SKM-1 (cell line): ENCODE results near the gene ZNF132.
"Not testable (repeated sequence)": the region's sequence is repeated elsewhere in the genome, so short reads cannot be mapped to it uniquely, and the experiment has no call there.

Experiments used
- DNase-seq: peaks from one replicate; lab custom pipeline; 2025; ENCODE audit not compliant: unreplicated experiment; lab: John Stamatoyannopoulos, UW

ZNF132 gene

DNA sequence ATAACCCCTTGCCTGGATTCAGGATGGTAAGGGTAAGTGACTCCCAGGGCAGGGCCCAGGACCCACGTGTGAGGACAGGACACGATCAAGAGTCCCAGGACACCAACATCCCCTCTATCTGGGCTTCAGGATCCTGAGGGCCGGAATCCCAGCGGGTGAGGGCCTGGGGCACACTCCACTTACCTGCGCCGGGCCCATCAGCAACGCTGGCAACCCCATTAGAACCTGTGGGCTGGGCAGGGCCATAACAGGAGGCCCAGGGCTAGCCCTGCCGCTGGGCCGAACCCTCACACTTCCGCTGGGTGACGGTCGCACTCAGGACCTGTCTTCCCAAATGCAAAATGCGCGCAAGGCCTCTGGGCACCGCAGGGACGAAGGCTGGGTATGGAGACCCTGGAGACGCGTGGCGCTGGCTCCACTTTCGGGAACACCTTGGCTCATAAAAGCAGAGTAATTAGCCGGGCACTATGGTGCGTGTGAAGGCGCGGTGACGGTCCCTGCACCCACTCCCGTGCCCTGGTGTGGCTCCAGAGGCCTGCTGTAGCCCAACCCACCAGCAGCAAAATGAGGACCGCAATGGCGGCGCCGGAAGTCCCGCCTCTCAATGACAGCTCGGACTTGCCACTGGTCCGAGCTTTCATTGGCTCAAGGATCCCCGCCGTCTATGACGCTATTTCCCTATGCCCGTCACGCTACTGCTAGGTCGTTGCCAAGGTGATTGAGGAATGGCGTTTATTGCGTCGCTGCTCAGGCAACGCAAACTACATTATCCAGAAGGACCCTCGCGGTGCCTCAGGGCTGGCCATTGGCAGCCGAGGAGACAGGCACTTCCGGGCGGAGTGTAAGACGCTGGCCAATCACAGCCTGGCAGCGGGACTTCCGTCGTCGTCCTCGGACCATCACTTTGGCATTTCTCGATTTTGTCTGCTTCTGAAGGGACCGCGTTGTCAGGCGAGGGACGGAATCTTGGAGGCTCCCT lies at the start of gene ZNF132:
ZNF132 (minus strand) TSS at position 578 of the 979 bp plus-strand sequence; CDS start at position 246, 332 bp downstream.
- no peak for DNase-seq

GRCh38 chr19:58484349-58484748 lies 44.4 kb upstream of the ZNF132 start:
- DNase-seq, result not testable (repeated sequence)

DNA sequence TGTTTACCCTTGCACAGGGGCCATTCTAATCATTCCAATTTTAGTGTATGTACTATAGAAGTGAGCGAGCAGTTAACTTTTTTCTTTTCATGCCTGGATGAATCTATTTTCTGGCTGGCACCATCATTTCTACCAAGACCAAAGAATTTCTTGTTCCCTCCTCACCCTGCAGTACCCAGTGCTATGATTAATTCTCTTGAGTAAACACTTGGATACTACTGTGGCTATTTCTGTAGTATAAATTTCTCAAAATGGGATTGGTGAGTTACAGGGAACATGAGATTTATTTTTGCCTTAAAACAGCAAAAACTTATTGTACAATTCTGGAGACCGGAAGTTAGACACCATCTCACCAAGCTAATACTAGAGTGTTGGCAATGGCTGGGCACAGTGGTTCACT lies 43.8 kb upstream of the ZNF132 start:
- DNase-seq, result no peak

DNA sequence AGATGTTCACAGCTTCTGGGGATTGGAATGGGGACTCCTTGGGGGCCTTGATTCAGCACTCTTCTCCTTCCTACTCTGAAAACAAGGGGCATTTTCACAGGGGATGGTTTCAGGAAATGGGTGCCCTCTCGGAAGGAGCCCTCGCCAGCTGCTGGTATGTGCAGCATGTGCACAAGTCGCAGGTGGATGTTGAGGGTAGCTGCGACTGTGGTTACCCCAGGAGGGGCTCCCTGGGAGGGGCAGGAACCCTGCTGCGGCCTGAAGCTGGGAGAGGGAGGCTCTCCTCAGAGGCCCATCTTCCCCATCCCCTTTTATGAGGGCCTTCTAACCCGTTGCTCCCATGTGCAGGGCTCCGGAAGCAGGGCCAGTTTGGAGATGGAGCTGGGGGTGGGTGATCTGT lies 42.4 kb upstream of the ZNF132 start:
- no peak for DNase-seq

GRCh38 chr19:58480831-58481230 lies 40.9 kb upstream of the ZNF132 start:
- no peak for DNase-seq

- DNase-seq, result no peak
Observed at GRCh38 chr19:58480481-58480830, 40.5 kb upstream of the ZNF132 start.

DNA sequence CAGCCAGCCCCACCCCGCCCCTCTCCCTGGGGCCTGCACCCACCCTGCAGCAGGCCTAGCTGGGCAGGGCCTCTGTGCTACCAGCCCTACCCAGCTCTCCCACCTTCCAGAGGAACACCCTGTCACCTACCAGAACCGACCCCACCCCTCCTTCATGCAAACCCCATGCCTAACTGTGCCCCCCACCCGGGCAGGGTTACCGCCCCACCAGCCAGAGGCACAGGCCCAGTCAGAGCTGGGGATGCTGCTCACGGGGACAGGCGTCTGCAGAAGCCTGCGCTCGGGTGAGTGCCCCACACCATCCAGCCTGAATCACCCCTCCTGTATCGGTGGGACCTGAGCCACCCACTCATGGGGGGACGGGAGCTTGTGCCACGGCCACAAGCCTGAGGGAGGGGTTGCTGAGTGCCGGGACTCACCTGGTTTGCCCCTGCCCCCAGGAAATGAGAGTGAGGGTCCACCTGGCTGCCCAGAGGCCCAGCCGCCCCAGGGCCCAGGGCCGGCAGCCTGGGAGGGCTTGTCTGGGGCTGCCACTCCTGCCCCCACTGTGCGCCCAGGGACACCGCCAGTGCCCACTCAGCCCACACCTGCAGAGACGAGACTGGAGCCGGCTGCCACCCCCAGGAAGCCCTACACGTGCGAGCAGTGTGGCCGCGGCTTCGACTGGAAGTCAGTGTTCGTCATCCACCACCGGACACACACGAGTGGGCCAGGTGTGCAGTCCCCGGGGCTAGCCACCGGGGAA lies 40.0 kb upstream of the ZNF132 start:
- DNase-seq, result no peak

DNA sequence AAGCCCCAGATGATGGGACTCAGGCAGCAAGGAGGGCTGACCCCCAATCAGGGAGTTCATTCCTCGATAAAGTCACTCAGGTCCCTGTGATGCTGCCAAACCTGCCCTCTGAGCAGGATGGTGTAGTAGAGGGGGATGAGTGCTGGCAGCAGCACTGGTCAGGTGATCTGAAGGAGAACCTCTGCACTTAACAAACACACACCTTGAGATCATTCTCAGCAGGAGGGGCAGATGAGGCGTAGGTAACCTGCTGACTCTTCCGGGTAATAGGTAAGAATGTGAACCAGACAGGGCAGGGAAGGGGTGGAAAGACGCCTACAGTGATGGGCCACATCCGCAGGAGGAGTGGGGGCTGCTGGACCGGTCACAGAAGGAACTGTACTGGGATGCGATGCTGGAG lies 39.4 kb upstream of the ZNF132 start:
- no peak for DNase-seq

DNA sequence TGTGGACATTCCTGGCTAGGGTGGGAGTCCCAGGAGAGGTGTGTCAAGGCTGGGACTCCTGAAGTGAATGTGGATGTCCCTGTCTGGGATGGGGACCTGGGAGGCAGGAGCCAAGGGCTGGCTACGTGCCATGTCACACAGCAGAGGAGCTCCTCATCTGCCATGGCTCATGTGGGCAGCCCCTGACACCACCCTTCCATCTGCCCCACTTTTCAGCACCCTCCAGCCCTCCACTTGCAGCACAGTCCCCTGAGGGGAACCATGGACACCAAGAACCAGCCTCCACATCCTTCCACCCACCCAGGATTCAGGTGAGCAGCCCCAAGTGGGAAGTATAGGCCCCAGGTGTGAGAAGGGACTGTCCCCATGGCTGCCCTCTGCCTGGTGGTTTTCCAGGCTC lies 37.9 kb upstream of the ZNF132 start:
- DNase-seq, result no peak

DNA sequence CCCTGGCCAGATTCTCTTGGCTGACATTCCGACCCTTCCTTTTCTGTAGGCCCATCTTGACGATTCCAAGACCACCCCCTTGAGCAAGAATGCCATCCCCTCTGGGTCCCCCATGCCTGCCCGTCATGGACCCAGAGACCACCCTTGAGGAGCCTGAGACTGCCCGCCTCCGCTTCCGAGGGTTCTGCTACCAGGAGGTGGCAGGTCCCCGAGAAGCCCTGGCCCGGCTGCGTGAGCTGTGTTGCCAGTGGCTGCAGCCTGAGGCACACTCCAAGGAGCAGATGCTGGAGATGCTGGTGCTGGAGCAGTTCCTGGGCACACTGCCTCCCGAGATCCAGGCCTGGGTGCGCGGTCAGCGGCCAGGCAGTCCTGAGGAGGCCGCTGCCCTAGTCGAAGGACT lies 37.2 kb upstream of the ZNF132 start:
- no peak for DNase-seq

- DNase-seq, result no peak
Observed at GRCh38 chr19:58476498-58477015, 36.6 kb upstream of the ZNF132 start.

- peak; percentile 25 for DNase-seq
Observed at GRCh38 chr19:58475714-58476497, 36.0 kb upstream of the ZNF132 start, which contains the start of gene ZNF446. TSS of gene ZNF446 (plus strand) at chr19:58476352. CDS start at chr19:58477219, 867 bp downstream.

DNA sequence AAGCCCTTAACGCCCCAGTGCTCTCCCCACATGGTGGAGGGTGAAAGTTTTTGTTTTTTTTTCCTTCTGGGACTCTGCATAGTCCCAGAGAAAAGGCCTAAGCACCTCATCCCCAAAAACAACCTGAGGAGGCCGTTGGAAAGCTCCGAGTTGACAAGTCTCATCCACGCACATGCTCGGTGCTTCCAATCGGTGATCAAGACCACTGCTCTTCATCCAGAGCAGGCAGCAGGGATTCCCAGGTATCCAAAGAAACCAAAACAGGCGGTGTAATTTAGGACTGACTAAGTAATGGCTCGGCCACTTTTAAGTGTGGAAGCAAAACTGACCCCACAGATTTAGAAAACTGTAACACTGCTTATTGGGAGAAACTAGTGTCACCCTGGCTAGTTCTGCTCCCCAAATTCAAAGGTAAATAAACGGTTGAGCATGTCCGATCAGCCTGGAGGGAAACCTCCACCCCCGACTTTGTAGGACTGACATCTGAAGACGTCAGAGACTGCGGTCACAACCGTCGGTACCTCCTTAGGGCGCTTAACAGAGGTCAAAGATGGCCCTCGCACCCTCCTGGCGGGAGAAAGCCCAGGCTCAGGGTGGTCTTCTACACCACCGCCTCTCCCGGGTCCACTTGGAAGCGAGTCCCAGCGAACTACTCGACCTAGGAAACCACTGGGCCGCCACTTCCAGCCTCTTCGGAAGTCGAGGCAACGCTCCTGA lies 35.2 kb upstream of the ZNF132 start:
- no peak for DNase-seq

DNA sequence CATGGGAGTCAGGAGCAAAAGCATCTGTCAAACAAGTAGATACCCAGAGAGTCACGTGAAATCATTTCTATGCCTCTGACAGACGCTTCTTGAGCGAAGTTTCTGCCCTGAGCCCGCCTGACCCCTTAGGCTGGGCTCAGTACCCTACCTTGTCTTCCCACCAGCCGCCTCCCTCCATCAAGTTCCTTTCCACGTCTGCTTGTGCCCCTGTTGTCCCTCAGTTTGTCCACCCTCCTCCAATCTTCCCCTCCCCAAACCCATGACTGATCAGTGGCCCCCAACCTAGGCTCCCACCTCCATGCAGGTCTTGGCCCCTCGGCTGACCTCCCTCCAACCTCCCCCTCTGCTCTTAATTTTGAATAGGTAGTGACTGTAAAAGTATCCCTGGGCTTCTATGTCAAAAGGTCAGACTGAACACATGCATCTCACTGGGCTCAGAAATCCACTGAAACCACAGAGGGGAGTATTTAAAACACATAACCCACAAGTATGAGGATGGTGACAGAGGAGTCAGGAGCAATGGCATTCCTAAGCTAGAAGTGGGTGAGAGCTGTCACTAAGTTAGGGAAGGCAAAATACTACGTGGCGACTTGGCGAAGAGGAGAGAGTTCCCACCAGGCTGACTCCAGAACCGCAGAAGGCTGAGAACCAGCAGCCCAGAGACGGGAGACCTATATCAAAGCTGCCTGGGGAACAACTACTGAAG lies 34.5 kb upstream of the ZNF132 start:
- DNase-seq, result no peak

DNA sequence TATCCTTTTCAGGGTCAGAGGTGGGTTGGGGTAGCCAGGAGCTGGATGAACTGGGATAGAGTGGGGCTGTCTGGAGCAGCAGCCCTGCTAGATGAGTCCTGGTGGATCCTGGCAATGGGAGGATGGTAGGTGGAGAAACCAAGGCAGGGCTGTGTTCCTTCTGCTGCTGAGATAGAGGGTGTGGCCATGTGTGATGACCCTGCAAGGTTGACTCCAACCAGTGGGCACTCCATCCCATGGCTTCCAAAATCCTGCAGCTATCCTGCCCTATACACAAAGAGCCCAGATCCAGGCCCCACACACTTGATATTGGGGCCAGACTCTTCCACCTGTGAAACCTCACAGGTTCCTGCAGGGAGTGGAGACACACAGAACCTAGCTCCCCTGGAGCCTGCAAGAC lies 33.8 kb upstream of the ZNF132 start:
- no peak for DNase-seq

GRCh38 chr19:58471736-58472135 lies 31.8 kb upstream of the ZNF132 start:
- DNase-seq, result no peak

GRCh38 chr19:58470837-58471543 lies 31.0 kb upstream of the ZNF132 start:
- DNase-seq, result not testable (repeated sequence)

GRCh38 chr19:58469241-58470013 lies 29.5 kb upstream of the ZNF132 start:
- DNase-seq, result no peak
